ENCODE measurements around the gene RASGRP2. TPM values are rescaled to one million over a fixed set of nuclear protein-coding genes. Genes with fewer than 3 reads are reported as not detected.

Gene RASGRP2
- total and polyA plus RNA-seq, 2 of the 8 experiments (the other 6 are each of a cell fraction or from before 2014, with no cell fraction given), result 40.6 to 45.7 TPM

DNA sequence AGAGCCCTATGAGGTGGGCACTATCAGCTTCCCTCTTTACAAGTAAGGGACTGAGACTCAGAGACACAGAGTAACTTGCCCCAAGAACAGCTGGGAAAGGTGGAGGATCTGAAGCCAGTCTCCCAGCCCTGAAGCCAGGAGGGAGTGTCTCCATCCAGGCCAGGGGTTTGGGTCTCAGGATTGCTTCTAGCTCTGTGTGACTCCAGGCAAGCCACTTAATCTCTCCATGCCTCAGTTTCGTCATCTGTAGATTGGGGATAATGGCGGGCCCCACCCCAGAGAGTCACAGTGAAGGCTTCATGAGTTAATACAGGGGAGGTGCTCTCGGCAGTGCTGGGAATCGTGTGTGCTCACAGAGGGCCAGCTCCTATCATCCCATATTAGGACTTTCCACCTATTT lies 48.5 kb upstream of the RASGRP2 start:
- H3K23ac ChIP-seq (ENCODE audit: insufficient read length), result no peak overlapping the region
- H3K4ac ChIP-seq (replicated peaks; ENCODE audit: insufficient read length, low read depth, low read length), result no peak overlapping the region
- no peak overlapping the region for H2BK15ac ChIP-seq (ENCODE audit: low read length)
- ChIA-PET POLR2A (ENCODE audit: partially characterized antibody) (interaction anchor here (1.3 kb wide), 1 partner anchor 12 kb away, joined by 3 read pairs; no protein-coding TSS in a partner anchor), CTCF (ENCODE audit: partially characterized antibody) (interaction anchor here (0.7 to 2.3 kb wide), 6 partner anchors 11 to 101 kb away, joined by 3 to 7 read pairs (median 4); no protein-coding TSS in a partner anchor)
- no peak overlapping the region for H3K27ac ChIP-seq (ENCODE audit: low read depth, low read length)
- no peak overlapping the region for H2BK12ac ChIP-seq (ENCODE audit: low read depth, low read length)
- no peak overlapping the region for H2BK5ac ChIP-seq (ENCODE audit: low read depth, low read length)
- H3K56ac ChIP-seq (replicated peaks; ENCODE audit: insufficient read length, low read depth, low read length), result no peak overlapping the region
- H3K4me2 ChIP-seq (ENCODE audit: insufficient read depth in 1 of 2, low read depth in 2 of 2, low read length in 2 of 2), result no peak overlapping the region
- H3K18ac ChIP-seq (ENCODE audit: extremely low read depth, low read length), result no peak overlapping the region
- H3K36me3 ChIP-seq (ENCODE audit: control insufficient read depth in 2 of 4, insufficient read depth in 4 of 4, low read length in 3 of 4), result no peaks in the 10 kb centered on the region
- no peak overlapping the region for H4K91ac ChIP-seq (replicated peaks; ENCODE audit: insufficient read length, low read length)
- H3K14ac ChIP-seq (ENCODE audit: insufficient read length), result no peak overlapping the region
- WGBS, 2 experiments (ENCODE audit: extremely low coverage in 1 of 2, insufficient coverage in 1 of 2, insufficient read length in 1 of 2, insufficient replicate concordance in 2 of 2, low coverage in 1 of 2, low lambda C conversion rate in 2 of 2, missing lambda C conversion rate in 1 of 2), result 92% methylated on average over 4 of the region's 4 CpGs; no CpG with 5 or more reads in 1 of the 2 experiments
- H3K23me2 ChIP-seq (ENCODE audit: low read depth, low read length), result no peaks in the 10 kb centered on the region
- no peak overlapping the region; a peak in 2 of 7 replicates for H3K9ac ChIP-seq (replicated peaks in 1 of 4; ENCODE audit: extremely low read depth in 1 of 4, low read depth in 3 of 4, low read length in 3 of 4)
- no peaks in the 10 kb centered on the region for H3K79me2 ChIP-seq (ENCODE audit: control insufficient read depth in 1 of 2, insufficient read depth in 2 of 2, low read length in 2 of 2)
- H3K9me3 ChIP-seq (ENCODE audit: insufficient read depth in 2 of 2, low read depth in 1 of 2, low read length in 1 of 2), result no peaks in the 10 kb centered on the region
- H3K4me1 ChIP-seq (replicated peaks in 1 of 4; ENCODE audit: control insufficient read depth in 3 of 4, insufficient read depth in 4 of 4, low read length in 3 of 4), result no peaks in the 10 kb centered on the region
- FAIRE-seq (no peak), DNase-seq (ENCODE audit: low read depth in 1 of 2, low spot score in 2 of 2) (no peak)
- H3K27me3 ChIP-seq (replicated peaks in 1 of 4; ENCODE audit: control insufficient read depth in 3 of 4, extremely low read depth in 1 of 4, insufficient read depth in 3 of 4, low read length in 3 of 4), result no peaks in the 10 kb centered on the region
- H2BK20ac ChIP-seq (ENCODE audit: low read length), result no peak overlapping the region
- H4K20me1 ChIP-seq (replicated peaks in 1 of 2; ENCODE audit: control insufficient read depth in 1 of 2, insufficient read depth in 2 of 2, low read length in 2 of 2), result peaks cover 2 to 3% of the 10 kb centered on the region in 2 experiments
- TF ChIP-seq CREB1 (IDR thresholded peaks at IDR 0.05) (no peak), ATF2 (IDR thresholded peaks at IDR 0.05; ENCODE audit: low read length) (no peak), POU5F1 (IDR thresholded peaks at IDR 0.05; ENCODE audit: low read depth, low read length) (no peak), BCL11A (IDR thresholded peaks at IDR 0.05; ENCODE audit: low read depth in 2 of 2, low read length in 2 of 2) (no peak), FOSL1 (IDR thresholded peaks at IDR 0.05; ENCODE audit: insufficient read depth, low read depth, low read length) (no peak), POLR2A (IDR thresholded peaks at IDR 0.05; ENCODE audit: control extremely low read depth in 1 of 2, low read depth in 2 of 2, low read length in 2 of 2) (no peak), EZH2 (IDR thresholded peaks at IDR 0.05; ENCODE audit: low read depth, low read length, severe bottlenecking) (no peak), MAFK (IDR thresholded peaks at IDR 0.05; ENCODE audit: low read depth, low read length) (no peak), ATF3 (IDR thresholded peaks at IDR 0.05; ENCODE audit: insufficient read depth, low read depth, low read length) (no peak), TEAD4 (IDR thresholded peaks at IDR 0.05; ENCODE audit: low read depth, low read length) (no peak), CEBPB (IDR thresholded peaks at IDR 0.05; ENCODE audit: low read depth, low read length) (no peak)
- TF ChIP-seq, protein P1, sequence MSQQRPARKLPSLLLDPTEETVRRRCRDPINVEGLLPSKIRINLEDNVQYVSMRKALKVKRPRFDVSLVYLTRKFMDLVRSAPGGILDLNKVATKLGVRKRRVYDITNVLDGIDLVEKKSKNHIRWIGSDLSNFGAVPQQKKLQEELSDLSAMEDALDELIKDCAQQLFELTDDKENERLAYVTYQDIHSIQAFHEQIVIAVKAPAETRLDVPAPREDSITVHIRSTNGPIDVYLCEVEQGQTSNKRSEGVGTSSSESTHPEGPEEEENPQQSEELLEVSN (IDR thresholded peaks at IDR 0.05), result no peak
- H4K5ac ChIP-seq (ENCODE audit: insufficient read length, low read depth, low read length), result no peak overlapping the region
- no peak overlapping the region for H3K4me3 ChIP-seq (ENCODE audit: extremely low read depth in 1 of 4, insufficient read depth in 2 of 4, low read depth in 3 of 4, low read length in 4 of 4)
- H3K79me1 ChIP-seq (ENCODE audit: low read depth, low read length), result no peaks in the 10 kb centered on the region
- no peak overlapping the region for H2AFZ ChIP-seq (ENCODE audit: low read length)
- H4K8ac ChIP-seq (ENCODE audit: extremely low read depth, insufficient read depth, low read length), result no peak overlapping the region
- H2AK5ac ChIP-seq (ENCODE audit: low read depth, low read length), result no peak overlapping the region
- no peak overlapping the region for H2BK120ac ChIP-seq (replicated peaks; ENCODE audit: low read depth, low read length)
